Activated T-cell treated with anti-CD3 and anti-CD28 coated beads for 24 hours (primary cell): ENCODE measurements around the gene C16orf96.
"Not testable (repeated sequence)": the region's sequence is repeated elsewhere in the genome, so short reads cannot be mapped to it uniquely, and the experiment has no call there.

Experiments
- DNase-seq: peaks from one replicate; pipeline ENCODE4 v3.0.0-alpha.2; 2020; ENCODE audit warnings: low read depth

Gene C16orf96

GRCh38 chr16:4566144-4566543, 10.0 kb downstream of the C16orf96 start:
- no peak for DNase-seq

DNA sequence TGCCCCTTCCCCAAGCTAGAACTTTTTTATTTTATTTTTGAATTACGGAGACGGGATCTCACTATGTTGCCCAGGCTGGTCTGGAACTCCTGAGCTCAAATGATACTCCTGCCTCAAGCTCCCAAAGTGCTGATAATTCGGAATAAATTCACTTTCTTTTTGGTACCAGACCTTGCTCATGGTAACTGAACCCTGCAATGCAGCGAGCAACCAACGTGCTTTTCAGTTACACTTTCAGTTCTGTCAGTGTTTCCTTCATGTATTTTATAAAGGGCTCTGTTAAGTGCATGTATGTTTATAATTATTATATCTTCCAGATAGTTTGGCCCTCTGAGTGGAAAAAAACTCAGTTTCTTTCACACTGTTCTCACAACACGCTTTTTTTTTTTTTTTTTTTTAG, 13.9 kb downstream of the C16orf96 start:
- DNase-seq, result no peak

- no peak for DNase-seq
These were observed 14.7 kb downstream of the C16orf96 start for GRCh38 chr16:4570688-4571321.

GRCh38 chr16:4572715-4573114, 16.6 kb downstream of the C16orf96 start:
- DNase-seq, result no peak

GRCh38 chr16:4573926-4574325, 17.8 kb downstream of the C16orf96 start:
- not testable (repeated sequence) for DNase-seq

GRCh38 chr16:4574919-4575705, 19.0 kb downstream of the C16orf96 start:
- no peak for DNase-seq

GRCh38 chr16:4576008-4576407, 19.9 kb downstream of the C16orf96 start:
- no peak for DNase-seq

DNA sequence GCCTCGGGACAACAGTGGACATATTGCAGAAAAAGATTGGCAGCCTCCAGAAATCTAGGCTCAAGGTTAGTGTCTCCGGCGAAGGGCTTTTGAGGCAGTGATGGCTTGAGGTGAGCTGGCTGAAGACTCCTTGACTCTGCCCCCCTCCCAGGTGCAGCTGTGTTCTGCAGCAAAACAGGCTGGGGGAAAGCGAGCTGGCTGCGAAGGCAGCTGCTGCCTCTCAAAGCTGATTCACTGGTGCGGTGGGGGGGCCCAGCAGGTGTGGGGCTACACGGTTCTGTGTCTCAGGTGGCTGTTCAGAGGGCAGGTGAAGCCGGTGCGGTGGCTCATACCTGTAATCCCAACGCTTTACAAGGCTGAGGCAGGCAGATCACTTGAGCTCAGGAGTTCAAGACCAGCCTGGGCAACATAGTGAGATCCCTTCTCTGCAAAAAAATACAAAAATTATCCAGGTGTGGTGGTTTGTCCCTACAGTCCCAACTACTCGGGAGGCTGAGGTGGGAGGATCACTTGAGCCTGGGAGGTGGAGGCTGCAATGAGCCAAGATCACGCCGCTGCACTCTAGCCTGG, 22.9 kb downstream of the C16orf96 start:
- no peak for DNase-seq

DNA sequence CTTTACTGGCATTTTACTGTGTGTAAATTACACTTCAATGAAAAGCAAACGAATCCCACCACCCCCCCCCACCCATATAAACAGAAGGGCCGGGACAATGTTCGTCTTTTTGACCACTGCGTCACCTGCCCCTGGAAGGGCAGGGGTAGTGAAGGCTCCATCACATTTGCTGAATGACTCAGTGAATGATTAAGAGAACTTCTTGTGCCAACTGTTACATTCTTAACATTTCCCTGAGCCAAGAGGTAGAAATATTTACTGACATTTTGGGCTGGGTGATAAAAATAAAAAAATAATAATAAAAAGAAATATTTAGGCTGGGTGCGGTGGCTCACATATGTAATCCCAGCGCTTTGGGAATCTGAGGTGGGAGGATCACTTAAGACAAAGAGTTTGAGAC, 24.1 kb downstream of the C16orf96 start:
- no peak for DNase-seq

GRCh38 chr16:4583906-4584305, 27.8 kb downstream of the C16orf96 start:
- DNase-seq, result no peak

DNA sequence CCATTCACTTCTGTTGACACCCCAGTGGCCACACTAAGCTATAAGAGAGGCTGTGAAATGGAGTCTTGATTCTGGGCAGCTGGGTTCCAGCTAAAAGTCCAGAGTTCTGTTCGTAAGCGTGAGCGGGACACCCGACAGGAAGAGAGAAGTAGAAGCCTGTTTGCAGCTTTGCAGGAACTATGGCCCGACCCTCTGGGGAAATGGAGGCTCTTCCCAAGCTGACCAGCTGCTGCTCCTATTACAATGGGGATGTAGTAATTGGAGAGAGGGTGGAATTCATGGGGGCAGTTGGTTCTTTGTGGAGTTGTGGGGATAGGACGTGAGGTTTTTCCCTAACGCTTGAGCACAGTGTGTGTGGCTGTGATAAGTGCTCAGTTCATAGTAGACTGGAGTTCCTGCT, 30.2 kb downstream of the C16orf96 start:
- no peak for DNase-seq

DNA sequence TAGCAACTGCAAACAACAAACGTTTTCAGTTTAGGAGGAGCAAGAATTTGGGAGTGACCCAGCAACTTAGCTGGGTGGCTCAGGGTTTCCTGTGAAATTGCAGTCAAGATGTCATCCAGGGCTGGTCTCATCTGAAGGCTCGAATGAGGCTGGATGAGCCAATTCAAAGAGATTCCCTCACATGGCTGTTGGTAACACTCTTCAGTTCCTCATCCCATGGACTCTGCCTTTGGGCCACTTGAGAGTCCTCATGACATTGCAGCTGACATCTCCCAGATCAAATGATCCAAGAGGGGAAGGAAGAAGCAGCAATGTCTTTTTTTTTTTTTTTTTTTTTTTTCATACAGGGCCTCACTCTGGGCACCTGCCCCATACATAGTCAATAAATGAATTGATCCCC, 32.2 kb downstream of the C16orf96 start:
- DNase-seq, result no peak

DNA sequence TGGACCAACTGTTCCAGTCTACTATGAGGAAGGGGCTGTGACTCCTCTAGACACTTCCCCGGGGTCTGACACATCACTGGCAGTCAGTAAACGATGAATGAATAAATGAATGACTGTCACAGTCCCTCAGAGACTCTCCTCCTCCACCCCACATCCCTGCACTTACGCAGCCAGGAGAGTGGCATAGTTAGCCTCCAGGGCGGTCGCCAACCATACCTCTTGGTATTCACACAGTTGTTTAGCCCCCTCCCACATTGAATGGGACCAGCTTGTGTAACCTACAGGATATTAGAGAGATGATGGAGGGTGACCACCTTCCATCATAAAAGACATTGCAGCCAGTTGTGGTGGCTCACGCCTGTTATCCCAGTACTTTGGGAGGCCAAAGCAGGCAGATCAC, 32.8 kb downstream of the C16orf96 start:
- DNase-seq, result no peak

GRCh38 chr16:4591191-4591590, 35.1 kb downstream of the C16orf96 start:
- DNase-seq, result no peak

- DNase-seq, result no peak
These were observed 35.7 kb downstream of the C16orf96 start for GRCh38 chr16:4591706-4592470.

DNA sequence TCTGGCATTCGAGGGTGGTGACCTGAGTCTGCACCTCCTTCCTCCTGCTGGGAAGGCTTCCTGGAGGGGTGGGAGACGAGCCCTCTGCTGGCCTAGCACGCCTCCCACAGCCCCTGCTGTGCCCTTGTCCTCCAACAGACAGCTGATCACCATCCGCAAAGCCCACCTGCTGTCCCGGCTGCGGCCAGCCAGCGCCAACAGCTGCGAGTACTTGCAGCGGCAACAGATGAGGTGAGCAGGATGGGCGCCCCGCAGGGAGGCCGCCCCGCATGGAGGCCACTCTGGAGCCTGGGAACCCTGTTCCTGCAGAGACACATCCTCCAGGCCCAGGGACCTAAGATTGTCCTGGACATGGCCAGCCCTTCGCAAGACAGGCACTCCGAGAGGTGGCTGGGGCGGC, 36.9 kb downstream of the C16orf96 start:
- no peak for DNase-seq

GRCh38 chr16:4594433-4595410, 38.6 kb downstream of the C16orf96 start:
- DNase-seq, result no peak

DNA sequence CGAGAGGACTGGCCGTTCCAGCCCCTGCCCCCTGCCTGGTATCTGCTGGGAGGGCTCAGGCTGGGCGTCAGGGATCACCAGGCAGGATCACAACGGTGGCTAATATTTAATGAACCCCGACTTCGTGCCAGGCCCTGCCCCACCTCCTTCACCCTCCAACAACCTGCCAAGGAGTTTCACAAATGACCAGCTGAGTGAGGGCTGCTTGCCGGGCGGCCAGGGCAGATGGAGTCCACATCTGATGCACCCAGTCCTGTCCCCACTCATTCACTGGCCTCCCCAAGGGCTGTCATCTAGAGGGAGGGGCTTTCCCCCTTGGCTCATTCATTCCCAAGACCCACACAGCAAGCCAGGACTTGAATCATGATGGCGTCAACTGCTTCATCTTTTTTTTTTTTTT, 41.0 kb downstream of the C16orf96 start:
- DNase-seq, result no peak

DNA sequence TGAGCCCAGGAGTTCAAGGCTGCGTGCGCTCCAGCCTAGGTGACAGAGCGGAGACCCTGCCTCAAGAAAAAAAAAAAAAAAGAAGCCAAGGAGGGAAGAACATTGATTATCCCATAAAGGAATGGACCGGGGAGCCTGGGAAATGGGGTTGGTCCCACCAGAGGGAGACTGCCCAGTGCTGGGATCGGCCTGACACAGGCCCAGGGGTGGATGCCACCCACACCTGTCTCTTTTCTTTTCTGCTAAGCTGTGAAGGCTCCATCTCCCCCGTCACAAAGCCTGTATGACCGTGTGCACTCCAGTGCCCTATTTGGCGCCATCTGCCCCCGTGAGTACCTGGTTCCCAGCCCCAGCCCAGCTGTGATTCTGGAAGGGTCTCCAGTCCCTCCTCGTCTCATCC, 42.9 kb downstream of the C16orf96 start:
- no peak for DNase-seq

GRCh38 chr16:4599545-4599944, 43.4 kb downstream of the C16orf96 start:
- no peak for DNase-seq

- DNase-seq, result no peak
These were observed 45.1 kb downstream of the C16orf96 start for GRCh38 chr16:4601036-4601863.
